GM19452 (cell line): ENCODE data around the gene SPTY2D1.
"Not testable (repeated sequence)": the region's sequence is repeated elsewhere in the genome, so short reads cannot be mapped to it uniquely, and the experiment has no call there.

Experiments used
- ATAC-seq: cut with Tn5 transposase; IDR thresholded peaks from one replicate; pipeline ENCODE4 v1.9.1; 2021; ENCODE audit not compliant: unreplicated experiment

Gene SPTY2D1

GRCh38 chr11:18618342-18619025 is 15.7 kb downstream of the SPTY2D1 start:
- no peak for ATAC-seq

GRCh38 chr11:18617688-18618341 is 16.3 kb downstream of the SPTY2D1 start:
- no peak for ATAC-seq

- peak; percentile 94 for ATAC-seq
Measured at GRCh38 chr11:18615628-18616392, 18.3 kb downstream of the SPTY2D1 start.

- ATAC-seq = no peak
Measured at GRCh38 chr11:18614667-18615066, 19.5 kb downstream of the SPTY2D1 start.

- ATAC-seq = no peak
Measured at GRCh38 chr11:18612394-18612793, 21.7 kb downstream of the SPTY2D1 start.

GRCh38 chr11:18611196-18611595 is 22.9 kb downstream of the SPTY2D1 start:
- ATAC-seq = no peak

GRCh38 chr11:18608376-18608775 is 25.8 kb downstream of the SPTY2D1 start:
- no peak for ATAC-seq

- no peak for ATAC-seq
Measured at GRCh38 chr11:18600915-18601569, 33.1 kb downstream of the SPTY2D1 start.

- ATAC-seq = no peak
Measured at GRCh38 chr11:18599739-18600230, 34.4 kb downstream of the SPTY2D1 start, which contains the start of gene MISFA. Gene MISFA (plus strand): TSS chr11:18599789. CDS start chr11:18599929, 140 bp downstream.

- no peak for ATAC-seq
Measured at GRCh38 chr11:18594999-18595749, 39.0 kb downstream of the SPTY2D1 start.

- not testable (repeated sequence) for ATAC-seq
Measured at GRCh38 chr11:18594088-18594487, 40.1 kb downstream of the SPTY2D1 start.

GRCh38 chr11:18590571-18590970 is 43.6 kb downstream of the SPTY2D1 start:
- ATAC-seq = no peak

- ATAC-seq = peak; percentile 69
Measured at GRCh38 chr11:18588297-18589252, 45.6 kb downstream of the SPTY2D1 start, which contains the start of gene UEVLD. Gene UEVLD (minus strand): TSS chr11:18588734. CDS start chr11:18588654, 80 bp downstream.

GRCh38 chr11:18581825-18582224 is 52.3 kb downstream of the SPTY2D1 start:
- ATAC-seq = no peak

GRCh38 chr11:18580113-18580766 is 53.9 kb downstream of the SPTY2D1 start:
- ATAC-seq = no peak

GRCh38 chr11:18578975-18579598 is 55.1 kb downstream of the SPTY2D1 start:
- ATAC-seq = no peak

- ATAC-seq = no peak
Measured at GRCh38 chr11:18575361-18575760, 58.8 kb downstream of the SPTY2D1 start.

- ATAC-seq = no peak
Measured at GRCh38 chr11:18567081-18567480, 67.1 kb downstream of the SPTY2D1 start.
